Mammary epithelial cell (primary cell): Measurements from ENCODE around the gene DTNA.

ENCODE experiments used
- CTCF ChIP-seq, 2 donors: IDR thresholded peaks in 1 of 2; conservative IDR thresholded peaks in 1 of 2; 2 replicates each; pipeline ENCODE4 v1.5.1; 2011 to 2012; ENCODE audit warnings: inconsistent platforms in 2 of 2, low read length in 2 of 2, mild to moderate bottlenecking in 2 of 2, control low read depth in 1 of 2, low read depth in 1 of 2; ENCODE audit not compliant: insufficient read depth in 1 of 2; ENCODE audit errors: extremely low read depth in 1 of 2
- EZH2 ChIP-seq: IDR thresholded peaks from 2 replicates; pipeline ENCODE4 v1.6.1; 2012; ENCODE audit warnings: low read length, inconsistent platforms, borderline replicate concordance

- no peak for TF ChIP-seq EZH2
- TF ChIP-seq CTCF (conservative IDR thresholded peaks at IDR 0.05 in 1 of 2, IDR thresholded peaks at IDR 0.05 in 1 of 2; ENCODE audit: extremely low read depth in 1 of 2, insufficient read depth in 1 of 2, low read depth in 1 of 2, low read length in 2 of 2), result no peak
These were observed 47.6 kb downstream of the DTNA start for GRCh38 chr18:34757666-34758065.
